Neural crest cell (in vitro differentiated cells): ENCODE measurements around the gene PAX9. TPM values are rescaled to one million over a fixed set of nuclear protein-coding genes. Genes with fewer than 3 reads are reported as not detected.

Source experiments
- DNase-seq: peaks from one replicate; pipeline ENCODE4 v3.0.0; 2021; ENCODE audit warnings: low read depth, mixed read lengths, low spot score
- H3K27ac Mint-ChIP-seq: one replicate; pipeline ENCODE4 v1.8.0; 2021; ENCODE audit warnings: mild to moderate bottlenecking, mixed read lengths; ENCODE audit not compliant: unreplicated experiment
- H3K27me3 Mint-ChIP-seq: 2 replicates; pipeline ENCODE4 v1.8.0; 2021; ENCODE audit warnings: low read depth, mild to moderate bottlenecking, mixed read lengths
- H3K36me3 Mint-ChIP-seq: 2 replicates; pipeline ENCODE4 v1.8.0; 2021; ENCODE audit warnings: low read depth, mild to moderate bottlenecking, mixed read lengths
- H3K4me1 Mint-ChIP-seq: 2 replicates; pipeline ENCODE4 v1.8.0; 2021; ENCODE audit warnings: mixed read lengths
- H3K4me3 Mint-ChIP-seq: one replicate; pipeline ENCODE4 v1.8.0; 2021; ENCODE audit warnings: mild to moderate bottlenecking, mixed read lengths
- H3K9me3 Mint-ChIP-seq: 2 replicates; pipeline ENCODE4 v1.8.0; 2021; ENCODE audit warnings: mixed read lengths
- CTCF ChIP-seq: fragments of 200-600 bp; sonication (generic); conservative IDR thresholded peaks from 2 replicates; pipeline ENCODE4 v1.5.0; 2021; ENCODE audit warnings: antibody characterized with exemption, mild to moderate bottlenecking
- total RNA-seq: library from RNA; stranded (reverse); gene quantifications from 2 replicates; pipeline ENCODE4 v1.2.1, GENCODE V29; 2021

PAX9 gene
- total RNA-seq, 1 donor from 2014 or later, result not detected

GRCh38 chr14:36656687-36657398 is 4.8 kb upstream of the PAX9 start:
- H3K36me3 Mint-ChIP-seq, result no peaks in the 10 kb centered on the region
- no peak for DNase-seq
- H3K27me3 Mint-ChIP-seq, result peaks cover 100% of the 10 kb centered on the region
- H3K4me1 Mint-ChIP-seq, result peaks cover 19% of the 10 kb centered on the region
- peak overlapping the region; percentile 68 for H3K4me3 Mint-ChIP-seq
- no peak for TF ChIP-seq CTCF
- no peaks in the 10 kb centered on the region for H3K9me3 Mint-ChIP-seq
- H3K27ac Mint-ChIP-seq, result no peak overlapping the region

GRCh38 chr14:36657399-36658122 is 4.1 kb upstream of the PAX9 start:
- H3K27ac Mint-ChIP-seq, result no peak overlapping the region
- H3K9me3 Mint-ChIP-seq, result no peaks in the 10 kb centered on the region
- H3K36me3 Mint-ChIP-seq, result no peaks in the 10 kb centered on the region
- H3K4me3 Mint-ChIP-seq, result no peak overlapping the region
- H3K27me3 Mint-ChIP-seq, result peaks cover 100% of the 10 kb centered on the region
- peaks cover 26% of the 10 kb centered on the region for H3K4me1 Mint-ChIP-seq
- DNase-seq, result no peak
- TF ChIP-seq CTCF, result no peak

GRCh38 chr14:36658123-36659009 is 3.3 kb upstream of the PAX9 start:
- Mint-ChIP-seq H3K36me3 (no peaks in the 10 kb centered on the region), H3K27me3 (peaks cover 100% of the 10 kb centered on the region), H3K27ac (no peak overlapping the region), H3K4me1 (peaks cover 34% of the 10 kb centered on the region), H3K9me3 (no peaks in the 10 kb centered on the region), H3K4me3 (no peak overlapping the region)
- TF ChIP-seq CTCF, result no peak
- DNase-seq, result no peak

GRCh38 chr14:36659010-36659821 is 2.4 kb upstream of the PAX9 start:
- Mint-ChIP-seq H3K27me3 (peaks cover 100% of the 10 kb centered on the region), H3K36me3 (no peaks in the 10 kb centered on the region), H3K4me3 (peak overlapping the region; percentile 6), H3K4me1 (peaks cover 40% of the 10 kb centered on the region), H3K27ac (no peak overlapping the region), H3K9me3 (no peaks in the 10 kb centered on the region)
- TF ChIP-seq CTCF, result no peak
- DNase-seq, result no peak
